ENCODE measurements around the gene TBC1D12.
A peak's percentile ranks its signal among the peaks of the same experiment; 100 is the strongest.
"Not testable (repeated sequence)": the region's sequence is repeated elsewhere in the genome, so short reads cannot be mapped to it uniquely, and the experiment has no call there.

Gene TBC1D12

DNA sequence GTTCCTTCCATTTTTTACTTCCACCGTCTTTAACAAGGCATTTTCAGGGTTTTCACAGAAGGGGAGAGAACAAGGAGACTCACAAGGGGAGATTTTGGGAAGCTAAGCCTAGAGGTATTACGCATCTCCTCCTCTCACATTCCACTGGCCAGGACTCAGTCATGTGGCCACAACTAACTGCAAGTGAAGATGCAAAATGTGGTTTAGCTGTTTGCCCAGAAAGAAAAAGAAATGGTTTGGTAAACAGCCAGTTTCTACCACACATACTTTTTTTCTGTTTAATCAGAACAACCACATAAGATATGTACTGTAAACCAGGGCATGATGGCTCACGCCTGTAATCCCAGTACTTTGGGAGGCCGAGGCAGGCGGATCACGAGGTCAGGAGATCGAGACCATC, 121.8 kb downstream of the TBC1D12 start:
- FAIRE-seq (no peak), DNase-seq (ENCODE audit: extremely low spot score, insufficient read length, low read depth) (no peak)

DNA sequence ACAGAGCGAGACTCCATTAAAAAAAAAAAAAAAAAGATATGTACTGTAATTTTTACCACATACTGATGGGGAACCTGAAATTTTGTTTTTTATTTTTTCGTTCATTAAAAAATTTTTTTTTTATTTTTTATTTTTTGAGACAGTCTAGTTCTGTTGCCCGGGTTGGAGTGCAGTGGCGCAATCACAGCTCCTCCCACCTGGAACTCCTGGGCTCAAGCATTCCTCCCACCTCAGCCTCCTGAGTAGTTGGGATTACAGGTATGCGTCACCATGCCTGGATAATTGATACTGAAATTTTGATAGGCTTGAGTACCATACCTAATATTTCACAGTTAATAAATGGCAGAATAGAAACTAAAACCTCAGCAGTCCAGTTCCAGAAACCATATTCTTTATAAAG, 122.4 kb downstream of the TBC1D12 start:
- no peak for FAIRE-seq
- DNase-seq (ENCODE audit: extremely low spot score, insufficient read length, low read depth): no peak

DNA sequence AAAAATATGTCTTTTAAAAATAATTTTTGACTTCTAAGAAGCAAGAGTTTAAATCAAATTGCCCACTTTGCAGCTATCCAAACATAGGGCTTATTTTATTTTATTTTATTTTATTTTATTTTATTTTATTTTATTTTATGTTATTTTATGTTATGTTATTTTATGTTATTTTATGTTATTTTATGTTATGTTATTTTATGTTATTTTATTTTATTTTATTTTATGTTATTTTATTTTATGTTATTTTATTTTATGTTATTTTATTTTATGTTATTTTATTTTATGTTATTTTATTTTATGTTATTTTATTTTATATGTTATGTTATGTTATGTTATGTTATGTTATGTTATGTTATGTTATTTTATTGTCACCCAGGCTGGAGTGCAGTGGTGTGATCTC, 129.2 kb downstream of the TBC1D12 start:
- not testable (repeated sequence) for DNase-seq (ENCODE audit: extremely low spot score, insufficient read length, low read depth); FAIRE-seq

DNA sequence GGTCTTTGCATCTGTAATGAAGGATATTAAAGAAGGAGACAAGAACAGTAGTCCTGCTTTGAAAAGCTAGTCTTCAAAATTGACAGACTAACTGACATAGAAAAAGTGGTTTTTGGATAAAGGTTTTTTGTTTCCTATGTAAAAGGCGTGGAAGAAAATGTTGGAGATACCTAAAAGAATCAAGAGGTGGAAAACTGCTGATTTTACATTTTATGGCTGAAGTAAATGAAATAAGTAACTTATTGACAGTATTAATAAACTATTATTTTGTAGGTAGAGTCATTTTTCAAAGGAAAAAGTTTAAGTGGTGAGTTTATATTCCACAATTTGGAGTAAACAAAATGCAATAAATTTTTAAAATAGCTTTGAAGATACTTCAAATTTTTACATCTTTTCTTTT, 130.7 kb downstream of the TBC1D12 start:
- no peak for DNase-seq (ENCODE audit: extremely low spot score, insufficient read length, low read depth)
- FAIRE-seq: no peak

DNA sequence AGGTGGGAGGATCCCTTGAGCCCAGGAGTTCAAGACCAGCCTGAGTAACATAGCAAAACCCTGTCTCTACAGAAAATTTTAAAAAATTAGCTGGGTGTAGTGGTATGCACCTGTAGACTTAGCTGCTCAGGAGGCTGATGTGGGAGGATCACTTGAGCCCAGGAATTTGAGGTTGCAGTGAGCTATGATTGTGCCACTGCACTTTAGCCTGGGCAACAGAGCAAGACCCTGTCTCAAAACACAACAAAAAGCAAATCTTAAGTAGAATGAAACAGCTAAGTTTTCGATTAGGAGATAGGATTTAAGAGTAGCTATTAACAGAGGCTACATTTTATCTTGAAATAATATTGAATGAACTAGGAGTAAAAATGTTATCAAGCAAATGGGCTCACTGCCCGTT, 139.9 kb downstream of the TBC1D12 start:
- not testable (repeated sequence) for DNase-seq (ENCODE audit: extremely low spot score, insufficient read length, low read depth); FAIRE-seq

DNA sequence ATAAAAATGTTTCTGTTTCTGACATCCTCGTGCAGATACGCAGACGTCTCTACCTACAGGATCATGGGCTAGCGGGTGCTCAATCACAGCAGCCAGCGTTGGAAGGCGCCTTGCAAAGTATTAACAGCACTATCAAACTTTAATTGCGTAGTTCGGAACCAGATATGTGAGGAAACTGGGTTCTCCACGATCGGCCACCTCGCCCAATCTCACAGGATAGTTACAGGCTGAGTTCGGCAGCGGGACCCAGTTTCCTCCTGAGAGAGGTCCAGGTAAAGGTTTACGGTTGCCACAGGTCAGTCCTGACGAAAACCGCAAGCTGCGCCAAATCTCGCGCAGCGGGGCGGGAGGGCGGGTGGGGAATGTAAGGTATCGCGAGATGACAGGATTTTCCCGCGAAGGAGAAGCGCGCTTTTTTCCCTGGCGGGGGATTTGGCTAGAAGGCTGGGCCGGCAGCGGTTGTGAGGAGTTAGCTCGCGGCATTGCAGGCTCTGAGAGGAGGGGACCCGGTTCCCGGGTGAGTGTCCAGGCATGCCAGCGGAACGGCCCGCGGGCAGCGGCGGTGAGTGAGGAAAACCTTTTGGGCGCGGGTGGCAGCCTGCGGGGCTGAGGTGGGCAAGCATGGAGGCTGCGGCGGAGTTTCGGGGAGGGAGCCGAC, 143.2 kb downstream of the TBC1D12 start, which contains the start of gene HELLS:
Gene HELLS, plus strand, starts transcription at position 398 of the 658 bp plus-strand sequence. Its CDS starts 134 bp downstream, at position 532.
- FAIRE-seq: peak; percentile 78
- DNase-seq (ENCODE audit: extremely low spot score, insufficient read length, low read depth): peak; percentile 82

GRCh38 chr10:94546049-94546900, 143.9 kb downstream of the TBC1D12 start:
- FAIRE-seq (peak; percentile 63), DNase-seq (ENCODE audit: extremely low spot score, insufficient read length, low read depth) (no peak)

DNA sequence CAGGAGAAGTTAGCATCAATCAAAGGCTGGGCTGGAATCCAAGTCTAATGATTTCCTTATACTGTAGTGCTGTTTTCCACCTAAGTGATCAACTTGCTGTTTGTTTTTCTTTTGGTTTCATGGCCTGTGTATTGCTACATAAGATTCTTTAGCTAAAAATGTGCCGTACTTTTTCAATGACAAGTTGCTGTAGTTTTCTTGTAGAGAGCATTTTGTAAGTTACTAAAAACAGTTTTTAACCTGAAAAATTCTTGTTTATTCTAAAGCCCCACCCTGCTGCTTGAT, 144.5 kb downstream of the TBC1D12 start:
- DNase-seq (ENCODE audit: extremely low spot score, insufficient read length, low read depth) (no peak), FAIRE-seq (no peak)

- no peak for FAIRE-seq
- DNase-seq (ENCODE audit: extremely low spot score, insufficient read length, low read depth): no peak
These were observed 146.9 kb downstream of the TBC1D12 start for GRCh38 chr10:94549221-94549620.

GRCh38 chr10:94567714-94568307, 165.5 kb downstream of the TBC1D12 start:
- not testable (repeated sequence) for FAIRE-seq; DNase-seq (ENCODE audit: extremely low spot score, insufficient read length, low read depth)

GRCh38 chr10:94571081-94571480, 168.7 kb downstream of the TBC1D12 start:
- no peak for FAIRE-seq
- no peak for DNase-seq (ENCODE audit: extremely low spot score, insufficient read length, low read depth)

- FAIRE-seq: no peak
- no peak for DNase-seq (ENCODE audit: extremely low spot score, insufficient read length, low read depth)
These were observed 169.2 kb downstream of the TBC1D12 start for GRCh38 chr10:94571528-94571927.

DNA sequence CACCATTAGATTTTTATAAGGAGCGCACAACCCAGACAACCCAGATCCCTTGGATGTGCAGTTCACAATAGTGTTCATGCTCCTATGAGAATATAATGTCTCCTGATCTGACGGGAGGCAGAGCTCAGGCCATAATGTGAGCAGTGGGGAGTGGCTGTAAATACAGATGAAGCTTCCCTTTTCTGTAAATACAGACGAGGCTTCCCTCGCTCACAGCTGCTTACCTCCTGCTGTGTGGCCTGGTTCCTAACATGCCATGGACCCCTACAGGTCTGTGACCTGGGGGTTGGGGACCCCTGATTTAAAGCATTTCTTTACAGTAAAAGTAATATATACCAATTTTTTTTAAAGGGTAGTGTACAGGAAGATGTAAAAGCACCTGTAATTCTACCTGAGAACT, 176.4 kb downstream of the TBC1D12 start:
- DNase-seq (ENCODE audit: extremely low spot score, insufficient read length, low read depth) (no peak), FAIRE-seq (no peak)

DNA sequence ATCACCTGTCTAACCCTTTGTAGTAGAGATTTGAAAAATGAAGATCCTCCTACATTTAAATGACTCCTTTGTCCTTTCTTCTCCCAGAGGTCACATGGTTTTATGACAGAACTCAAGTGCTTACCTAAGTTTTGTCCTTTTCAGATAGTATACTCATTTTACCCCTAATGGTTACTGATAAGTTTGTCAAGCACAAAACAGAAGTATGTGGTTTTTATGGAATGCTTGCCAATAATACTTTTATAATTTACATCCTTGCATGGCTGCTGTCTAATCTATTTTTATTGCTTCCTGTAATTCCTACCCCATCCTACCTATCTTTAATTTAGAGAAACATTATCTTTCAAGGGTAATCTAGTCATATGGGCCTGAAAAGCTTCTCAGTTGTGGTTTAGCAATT, 180.8 kb downstream of the TBC1D12 start:
- DNase-seq (ENCODE audit: extremely low spot score, insufficient read length, low read depth) (no peak), FAIRE-seq (peak; percentile 5)
